ENCODE measurements around the gene TBC1D10A. TPM values are rescaled to one million over a fixed set of nuclear protein-coding genes. Genes with fewer than 3 reads are reported as not detected.

TBC1D10A gene
- total RNA-seq, 1 experiment from 2014 or later: 8.4 TPM

- Histone ChIP-seq H2BK20ac (ENCODE audit: low read depth, low read length, poor library complexity, severe bottlenecking) (no peak overlapping the region), H4K5ac (ENCODE audit: insufficient read length, low read depth, low read length) (no peak overlapping the region), H3K14ac (ENCODE audit: insufficient read depth, low read length) (no peak overlapping the region), H4K91ac (ENCODE audit: insufficient read length, low read depth, low read length) (no peak overlapping the region), H2BK12ac (ENCODE audit: insufficient read length, low read depth, low read length) (no peak overlapping the region), H3K56ac (ENCODE audit: insufficient read length, low read depth, low read length) (no peak overlapping the region), H3K9me3 (ENCODE audit: control insufficient read depth, low read depth, low read length) (no peaks in the 10 kb centered on the region), H3K18ac (ENCODE audit: insufficient read length, low read depth, low read length) (no peak overlapping the region), H2BK15ac (ENCODE audit: low read depth, low read length) (no peak overlapping the region), H3K27ac (ENCODE audit: insufficient read length, low read depth, low read length) (no peak overlapping the region), H3K9ac (ENCODE audit: extremely low read depth, insufficient read length, low read length) (no peak overlapping the region), H3K4me1 (ENCODE audit: insufficient read depth, low read length) (no peaks in the 10 kb centered on the region), H2BK5ac (ENCODE audit: insufficient read length, low read length) (no peak overlapping the region), H2BK120ac (ENCODE audit: low read depth, low read length, poor library complexity, severe bottlenecking) (no peak overlapping the region), H2AFZ (ENCODE audit: low read length) (no peak overlapping the region), H4K20me1 (ENCODE audit: control insufficient read depth, insufficient read depth, insufficient read length) (no peaks in the 10 kb centered on the region), H3K27me3 (ENCODE audit: insufficient read depth, low read length) (no peaks in the 10 kb centered on the region; the same call in 1 of the 2 replicates), H3T11ph (ENCODE audit: low read length) (no peak overlapping the region), H3K79me2 (ENCODE audit: insufficient read depth, low read length) (no peaks in the 10 kb centered on the region), H3K23ac (ENCODE audit: insufficient read length, low read depth, low read length) (no peak overlapping the region), H3K4ac (ENCODE audit: low read depth, low read length) (no peak overlapping the region), H3K4me2 (ENCODE audit: insufficient read depth, insufficient read length, low read length) (no peak overlapping the region), H4K8ac (replicated peaks; ENCODE audit: insufficient read length, low read depth, low read length) (no peak overlapping the region), H3K23me2 (ENCODE audit: insufficient read length, low read depth, low read length, poor library complexity, severe bottlenecking) (no peaks in the 10 kb centered on the region), H3K79me1 (ENCODE audit: insufficient read depth, low read depth, low read length, poor library complexity, severe bottlenecking) (no peaks in the 10 kb centered on the region), H2AK5ac (ENCODE audit: insufficient read length, low read length) (no peak overlapping the region)
- DNase-seq: no peak
- Mint-ChIP-seq H3K4me3 (no peak overlapping the region), H3K27me3 (ENCODE audit: low read depth) (peaks cover 6% of the 10 kb centered on the region), H3K9me3 (no peaks in the 10 kb centered on the region), H3K27ac (peak overlapping the region in 1 of 3 experiments; percentile 94; a peak in 1 of 7 replicates), H3K4me1 (peaks cover 4 to 12% of the 10 kb centered on the region in 2 experiments), H3K36me3 (ENCODE audit: insufficient read depth in 1 of 3, low read depth in 3 of 3) (no peaks in the 10 kb centered on the region)
- no peak for TF ChIP-seq CTCF (conservative IDR thresholded peaks at IDR 0.05)
- WGBS (ENCODE audit: extremely low coverage, insufficient read length, low lambda C conversion rate): no CpG with 5 or more reads among the region's 14 CpGs
Observed at GRCh38 chr22:30267382-30268302, 59.1 kb downstream of the TBC1D10A start.

Measured in H9 (cell line).